Stimulated activated CD8-positive, alpha-beta memory T cell treated with anti-CD3 and anti-CD28 coated beads, Interleukin-4, amount 100 ng/mL, for 24 hours (primary cell): ENCODE measurements around the gene RPP25.
"Not testable (repeated sequence)": the region's sequence is repeated elsewhere in the genome, so short reads cannot be mapped to it uniquely, and the experiment has no call there.

Source experiments
- DNase-seq: peaks from one replicate; pipeline ENCODE4 v3.0.0-alpha.2; 2020; ENCODE audit warnings: low read depth

The RPP25 gene

GRCh38 chr15:74962671-74963070 lies 6.1 kb upstream of the RPP25 start:
- no peak for DNase-seq

- DNase-seq, result no peak
Observed at GRCh38 chr15:74962219-74962618, 5.6 kb upstream of the RPP25 start.

GRCh38 chr15:74961616-74962015 lies 5.0 kb upstream of the RPP25 start:
- no peak for DNase-seq

GRCh38 chr15:74960995-74961588 lies 4.5 kb upstream of the RPP25 start:
- DNase-seq, result no peak

- DNase-seq, result no peak
Observed at GRCh38 chr15:74960286-74960685, 3.7 kb upstream of the RPP25 start.

- no peak for DNase-seq
Observed at GRCh38 chr15:74959586-74959939, 3.0 kb upstream of the RPP25 start.

- DNase-seq, result no peak
Observed at GRCh38 chr15:74958908-74959585, 2.5 kb upstream of the RPP25 start.

GRCh38 chr15:74958320-74958907 lies 1.8 kb upstream of the RPP25 start:
- DNase-seq, result no peak

GRCh38 chr15:74957476-74958035 lies 984 bp upstream of the RPP25 start:
- no peak for DNase-seq

- peak; percentile 58 for DNase-seq
Observed at GRCh38 chr15:74955796-74956647, 550 bp downstream of the RPP25 start.

GRCh38 chr15:74955017-74955416 lies 1.6 kb downstream of the RPP25 start:
- no peak for DNase-seq

GRCh38 chr15:74954515-74954914 lies 2.1 kb downstream of the RPP25 start:
- no peak for DNase-seq

- no peak for DNase-seq
Observed at GRCh38 chr15:74951006-74951405, 5.6 kb downstream of the RPP25 start.

- peak; percentile 67 for DNase-seq
Observed at GRCh38 chr15:74950078-74950908, 6.3 kb downstream of the RPP25 start.

- DNase-seq, result peak; percentile 84
Observed at GRCh38 chr15:74937590-74938371, 18.8 kb downstream of the RPP25 start, which contains the start of gene COX5A. Gene COX5A, minus strand, starts transcription at chr15:74938073. Its CDS starts 59 bp downstream, at chr15:74938014.

GRCh38 chr15:74937272-74937589 lies 19.3 kb downstream of the RPP25 start:
- no peak for DNase-seq

- DNase-seq, result not testable (repeated sequence)
Observed at GRCh38 chr15:74935193-74935592, 21.4 kb downstream of the RPP25 start.

- no peak for DNase-seq
Observed at GRCh38 chr15:74933573-74933972, 23.0 kb downstream of the RPP25 start.

- no peak for DNase-seq
Observed at GRCh38 chr15:74928771-74929198, 27.8 kb downstream of the RPP25 start.

- DNase-seq, result no peak
Observed at GRCh38 chr15:74924525-74924924, 32.0 kb downstream of the RPP25 start.

- DNase-seq, result no peak
Observed at GRCh38 chr15:74920456-74920855, 36.1 kb downstream of the RPP25 start.
